ENCODE data around the gene ZNF608.

ZNF608 gene

DNA sequence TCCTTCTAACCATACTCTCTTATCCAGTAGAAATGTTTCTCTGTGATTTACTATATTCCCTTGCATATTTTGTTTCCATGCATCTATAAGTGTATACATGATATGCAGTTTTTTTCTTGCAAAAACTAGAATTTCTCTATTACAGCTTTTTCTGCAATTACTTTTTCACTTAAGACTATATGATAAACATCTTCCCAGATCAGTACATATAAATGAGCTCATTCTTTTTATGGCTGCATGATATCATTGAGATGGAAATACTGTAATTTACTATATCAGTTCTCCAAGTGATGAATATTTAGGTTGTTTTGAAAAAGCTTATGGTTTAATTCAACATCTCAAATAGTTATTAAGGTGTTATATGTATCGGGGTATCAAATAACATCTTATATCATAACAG lies 18.1 kb upstream of the ZNF608 start:
- H3K27me3 ChIP-seq (ENCODE audit: insufficient read depth, poor library complexity, severe bottlenecking), result no peaks in the 10 kb centered on the region
- no peak overlapping the region for H3K4me3 ChIP-seq (ENCODE audit: severe bottlenecking)
- H3K9me3 ChIP-seq (ENCODE audit: severe bottlenecking), result no peaks in the 10 kb centered on the region
- H3K4me1 ChIP-seq (ENCODE audit: insufficient read depth, poor library complexity, severe bottlenecking), result no peaks in the 10 kb centered on the region
- TF ChIP-seq, protein P1, sequence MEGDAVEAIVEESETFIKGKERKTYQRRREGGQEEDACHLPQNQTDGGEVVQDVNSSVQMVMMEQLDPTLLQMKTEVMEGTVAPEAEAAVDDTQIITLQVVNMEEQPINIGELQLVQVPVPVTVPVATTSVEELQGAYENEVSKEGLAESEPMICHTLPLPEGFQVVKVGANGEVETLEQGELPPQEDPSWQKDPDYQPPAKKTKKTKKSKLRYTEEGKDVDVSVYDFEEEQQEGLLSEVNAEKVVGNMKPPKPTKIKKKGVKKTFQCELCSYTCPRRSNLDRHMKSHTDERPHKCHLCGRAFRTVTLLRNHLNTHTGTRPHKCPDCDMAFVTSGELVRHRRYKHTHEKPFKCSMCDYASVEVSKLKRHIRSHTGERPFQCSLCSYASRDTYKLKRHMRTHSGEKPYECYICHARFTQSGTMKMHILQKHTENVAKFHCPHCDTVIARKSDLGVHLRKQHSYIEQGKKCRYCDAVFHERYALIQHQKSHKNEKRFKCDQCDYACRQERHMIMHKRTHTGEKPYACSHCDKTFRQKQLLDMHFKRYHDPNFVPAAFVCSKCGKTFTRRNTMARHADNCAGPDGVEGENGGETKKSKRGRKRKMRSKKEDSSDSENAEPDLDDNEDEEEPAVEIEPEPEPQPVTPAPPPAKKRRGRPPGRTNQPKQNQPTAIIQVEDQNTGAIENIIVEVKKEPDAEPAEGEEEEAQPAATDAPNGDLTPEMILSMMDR (IDR thresholded peaks at IDR 0.05; ENCODE audit: poor library complexity, severe bottlenecking), result no peak
- no peak for DNase-seq (ENCODE audit: low spot score)
- ATAC-seq (ENCODE audit: low read depth), result no peak
- H3K36me3 ChIP-seq (ENCODE audit: low read depth), result no peaks in the 10 kb centered on the region
- H3K27ac ChIP-seq (ENCODE audit: poor library complexity, severe bottlenecking), result no peak overlapping the region

DNA sequence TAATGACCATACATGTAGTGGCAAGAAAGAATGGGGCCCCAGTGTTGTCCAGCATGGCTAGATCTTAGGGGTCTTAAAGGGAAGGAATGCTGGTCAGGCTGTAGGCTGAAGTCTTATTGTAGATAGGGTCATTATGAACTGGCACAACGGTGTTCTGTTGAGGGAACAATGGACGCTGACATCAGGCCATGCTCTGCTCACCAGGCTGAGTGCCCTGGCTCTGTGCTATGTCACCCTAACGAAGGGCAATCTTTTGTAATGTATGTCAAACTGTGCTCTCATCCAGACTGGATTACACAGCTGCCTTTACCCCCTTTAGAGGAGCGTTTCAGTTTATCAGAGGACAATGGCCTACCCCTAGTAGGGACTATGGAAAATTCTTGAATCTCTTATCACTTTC lies 14.6 kb upstream of the ZNF608 start:
- H3K9me3 ChIP-seq (ENCODE audit: severe bottlenecking), result no peaks in the 10 kb centered on the region
- H3K27me3 ChIP-seq (ENCODE audit: insufficient read depth, poor library complexity, severe bottlenecking), result no peaks in the 10 kb centered on the region
- no peaks in the 10 kb centered on the region for H3K36me3 ChIP-seq (ENCODE audit: low read depth)
- no peak for ATAC-seq (ENCODE audit: low read depth)
- no peak overlapping the region for H3K27ac ChIP-seq (ENCODE audit: poor library complexity, severe bottlenecking)
- TF ChIP-seq, protein P1 (IDR thresholded peaks at IDR 0.05; ENCODE audit: poor library complexity, severe bottlenecking), result no peak
- no peak for DNase-seq (ENCODE audit: low spot score)
- H3K4me1 ChIP-seq (ENCODE audit: insufficient read depth, poor library complexity, severe bottlenecking), result no peaks in the 10 kb centered on the region
- H3K4me3 ChIP-seq (ENCODE audit: severe bottlenecking), result no peak overlapping the region

DNA sequence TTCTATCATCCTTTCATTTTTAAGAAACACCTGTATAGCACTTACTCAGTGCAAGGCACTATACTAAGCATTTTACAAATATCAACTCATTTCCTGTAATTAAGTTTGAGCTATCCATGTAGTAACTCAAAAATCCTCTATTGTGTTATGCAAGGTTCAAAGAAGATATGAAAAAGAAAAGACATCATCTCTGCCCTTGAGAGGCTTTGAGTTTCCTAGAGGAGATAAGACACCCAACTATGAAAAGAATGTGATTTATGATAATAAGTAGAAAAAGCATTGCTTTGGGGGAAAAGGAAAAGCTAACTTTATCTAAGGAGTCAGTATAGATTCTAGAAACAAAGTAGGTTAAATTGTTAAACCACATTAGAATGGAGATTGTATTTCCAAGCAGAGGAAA lies 14.2 kb upstream of the ZNF608 start:
- ATAC-seq (ENCODE audit: low read depth) (no peak), DNase-seq (ENCODE audit: low spot score) (no peak)
- TF ChIP-seq, protein P1 (IDR thresholded peaks at IDR 0.05; ENCODE audit: poor library complexity, severe bottlenecking), result no peak
- H3K4me3 ChIP-seq (ENCODE audit: severe bottlenecking), result no peak overlapping the region
- H3K27me3 ChIP-seq (ENCODE audit: insufficient read depth, poor library complexity, severe bottlenecking), result no peaks in the 10 kb centered on the region
- no peak overlapping the region for H3K27ac ChIP-seq (ENCODE audit: poor library complexity, severe bottlenecking)
- H3K4me1 ChIP-seq (ENCODE audit: insufficient read depth, poor library complexity, severe bottlenecking), result no peaks in the 10 kb centered on the region
- no peaks in the 10 kb centered on the region for H3K9me3 ChIP-seq (ENCODE audit: severe bottlenecking)
- no peaks in the 10 kb centered on the region for H3K36me3 ChIP-seq (ENCODE audit: low read depth)

- DNase-seq (ENCODE audit: low spot score) (no peak), ATAC-seq (ENCODE audit: low read depth) (peak; percentile 42; the same call in 1 of the 3 replicates)
- H3K4me3 ChIP-seq (ENCODE audit: severe bottlenecking), result no peak overlapping the region
- H3K36me3 ChIP-seq (ENCODE audit: low read depth), result no peaks in the 10 kb centered on the region
- no peak overlapping the region for H3K27ac ChIP-seq (ENCODE audit: poor library complexity, severe bottlenecking)
- no peaks in the 10 kb centered on the region for H3K27me3 ChIP-seq (ENCODE audit: insufficient read depth, poor library complexity, severe bottlenecking)
- TF ChIP-seq, protein P1 (IDR thresholded peaks at IDR 0.05; ENCODE audit: poor library complexity, severe bottlenecking), result no peak
- no peaks in the 10 kb centered on the region for H3K4me1 ChIP-seq (ENCODE audit: insufficient read depth, poor library complexity, severe bottlenecking)
- H3K9me3 ChIP-seq (ENCODE audit: severe bottlenecking), result no peaks in the 10 kb centered on the region
Measured at GRCh38 chr5:124755565-124755964, 9.1 kb upstream of the ZNF608 start.

GRCh38 chr5:124755041-124755440 lies 8.6 kb upstream of the ZNF608 start:
- Histone ChIP-seq H3K36me3 (ENCODE audit: low read depth) (no peaks in the 10 kb centered on the region), H3K27me3 (ENCODE audit: insufficient read depth, poor library complexity, severe bottlenecking) (no peaks in the 10 kb centered on the region), H3K9me3 (ENCODE audit: severe bottlenecking) (no peaks in the 10 kb centered on the region), H3K27ac (ENCODE audit: poor library complexity, severe bottlenecking) (no peak overlapping the region), H3K4me1 (ENCODE audit: insufficient read depth, poor library complexity, severe bottlenecking) (no peaks in the 10 kb centered on the region), H3K4me3 (ENCODE audit: severe bottlenecking) (no peak overlapping the region)
- TF ChIP-seq, protein P1 (IDR thresholded peaks at IDR 0.05; ENCODE audit: poor library complexity, severe bottlenecking), result no peak
- DNase-seq (ENCODE audit: low spot score) (no peak), ATAC-seq (ENCODE audit: low read depth) (no peak)

All from RWPE2 (cell line).